Activated CD8-positive, alpha-beta memory T cell treated with anti-CD3 and anti-CD28 coated beads for 1 hour (primary cell): ENCODE data around the gene NXN.
"Not testable (repeated sequence)": the region's sequence is repeated elsewhere in the genome, so short reads cannot be mapped to it uniquely, and the experiment has no call there.

Experiments
- DNase-seq, 2 donors: peaks; one replicate each; pipeline ENCODE4 v3.0.0-alpha.2; 2020; ENCODE audit warnings: low read depth in 1 of 2; ENCODE audit errors: extremely low read depth in 1 of 2

The NXN gene

GRCh38 chr17:867896-868489 is 111.6 kb downstream of the NXN start:
- DNase-seq, result no peak

GRCh38 chr17:867238-867637 is 112.3 kb downstream of the NXN start:
- not testable (repeated sequence) for DNase-seq

- no peak for DNase-seq
These were observed 112.9 kb downstream of the NXN start for GRCh38 chr17:866568-867103.

GRCh38 chr17:864315-864714 is 115.3 kb downstream of the NXN start:
- no peak for DNase-seq

DNA sequence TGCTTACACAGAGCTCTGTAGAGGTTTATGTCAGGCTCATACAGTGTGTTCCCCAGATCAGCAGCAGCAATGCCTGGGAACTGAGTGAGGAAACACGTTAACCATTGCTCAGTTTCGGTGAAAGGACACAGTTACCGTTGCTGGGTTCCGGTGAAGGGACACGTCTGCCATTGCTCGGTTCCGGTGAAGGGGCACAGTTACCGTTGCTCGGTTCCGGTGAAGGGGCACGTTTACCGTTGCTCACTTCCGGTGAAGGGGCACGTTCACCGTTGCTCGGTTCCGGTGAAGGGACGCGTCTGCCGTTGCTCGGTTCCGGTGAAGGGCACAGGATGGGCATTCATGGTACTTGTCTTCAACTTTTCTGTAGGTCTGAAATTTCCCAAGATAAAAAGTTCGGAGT is 115.7 kb downstream of the NXN start:
- DNase-seq, result no peak

GRCh38 chr17:862582-862981 is 117.0 kb downstream of the NXN start:
- DNase-seq, result no peak

- DNase-seq, result no peak
These were observed 118.2 kb downstream of the NXN start for GRCh38 chr17:861364-861763.

DNA sequence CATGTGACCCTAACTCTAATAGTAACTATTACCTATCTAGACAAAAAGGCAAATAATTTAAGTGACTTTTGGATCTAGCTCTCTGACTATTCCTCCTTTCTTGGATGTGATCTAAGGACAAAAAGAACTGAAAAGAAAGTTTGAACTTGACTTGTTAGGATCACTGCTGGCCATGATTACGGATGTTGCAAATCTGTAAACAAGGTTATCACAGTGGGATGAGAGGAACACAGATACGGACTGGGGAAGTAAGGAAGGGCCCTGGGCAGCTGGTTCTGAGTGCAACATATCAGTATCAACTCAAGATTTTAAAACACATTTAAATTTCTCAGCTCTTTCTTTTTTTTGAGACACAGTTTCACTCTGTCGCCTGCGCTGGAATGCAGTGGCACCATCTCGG is 118.8 kb downstream of the NXN start:
- no peak for DNase-seq

DNA sequence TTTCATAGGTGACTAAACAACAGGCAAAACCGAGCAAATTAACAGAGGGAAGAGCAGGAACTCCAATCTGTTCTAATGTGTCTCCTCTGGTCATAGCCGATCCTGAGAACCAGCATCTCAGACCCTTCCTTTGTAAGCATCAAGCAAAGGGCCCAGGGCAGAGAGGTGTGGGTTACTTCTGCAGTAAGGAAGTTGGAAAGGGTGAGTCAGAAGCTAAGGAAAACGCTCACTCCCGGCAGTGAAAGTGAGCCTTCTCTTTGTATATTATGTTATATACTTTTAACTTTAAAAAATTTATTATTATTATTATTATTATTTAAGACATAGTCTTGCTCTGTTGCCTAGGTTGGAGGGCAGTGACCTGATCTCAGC is 119.8 kb downstream of the NXN start:
- DNase-seq, result no peak

DNA sequence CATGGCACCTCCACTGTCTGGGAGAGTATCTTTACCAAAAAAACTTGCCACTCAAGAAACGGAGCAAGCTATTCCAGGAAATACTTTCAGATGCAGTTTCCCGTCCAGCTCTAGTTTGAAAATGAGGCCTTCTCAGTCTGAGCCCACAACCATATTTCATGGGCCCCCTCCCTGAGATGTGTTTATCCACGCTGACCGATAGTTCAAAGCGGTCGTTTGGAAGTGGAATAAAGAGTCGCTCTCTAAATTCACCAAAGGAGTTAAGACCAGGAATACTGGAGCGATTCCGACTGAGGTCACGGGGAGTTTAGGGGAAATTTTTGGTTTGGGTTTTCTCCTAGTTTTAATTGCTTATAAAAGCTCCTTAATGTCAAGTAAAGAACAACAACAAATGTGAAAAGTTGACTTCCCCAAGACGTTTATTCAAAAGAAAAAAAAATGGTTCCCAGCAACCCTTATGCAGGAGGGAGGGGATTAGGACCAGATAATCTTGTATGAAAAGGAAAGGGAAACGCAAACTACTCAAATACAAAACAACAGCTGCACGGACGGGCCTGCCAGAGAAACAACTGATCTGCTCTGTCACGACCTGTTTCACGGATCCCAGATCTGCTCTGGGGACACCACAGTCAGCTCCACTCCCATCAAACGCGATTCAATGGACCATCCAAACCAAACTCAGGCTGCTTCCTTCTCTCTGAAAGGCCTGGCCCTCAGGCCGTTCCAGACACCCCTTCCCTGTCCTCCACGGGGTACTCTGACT is 120.3 kb downstream of the NXN start:
- no peak for DNase-seq

- no peak for DNase-seq
These were observed 123.4 kb downstream of the NXN start for GRCh38 chr17:856149-856548.

DNA sequence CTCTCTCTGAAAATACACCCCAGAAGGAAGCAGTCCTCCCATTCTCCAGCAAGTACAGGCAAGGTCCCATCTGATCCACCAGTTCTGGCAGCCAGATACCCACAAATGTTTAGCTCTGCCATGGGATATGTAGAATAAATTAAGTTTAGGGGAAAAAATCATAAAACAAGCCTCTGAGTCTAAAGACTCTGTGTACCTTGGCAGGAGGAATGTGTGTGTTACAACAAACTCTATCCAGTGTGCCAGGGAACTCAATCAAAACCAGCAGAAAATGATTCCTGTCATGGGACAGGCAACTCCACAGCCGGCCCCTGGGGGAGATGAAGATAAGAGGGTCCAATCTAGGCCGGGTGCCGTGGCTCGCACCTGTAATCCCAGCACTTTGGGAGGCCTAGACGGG is 124.0 kb downstream of the NXN start:
- DNase-seq, result no peak

- not testable (repeated sequence) for DNase-seq
These were observed 126.7 kb downstream of the NXN start for GRCh38 chr17:852850-853249.

DNA sequence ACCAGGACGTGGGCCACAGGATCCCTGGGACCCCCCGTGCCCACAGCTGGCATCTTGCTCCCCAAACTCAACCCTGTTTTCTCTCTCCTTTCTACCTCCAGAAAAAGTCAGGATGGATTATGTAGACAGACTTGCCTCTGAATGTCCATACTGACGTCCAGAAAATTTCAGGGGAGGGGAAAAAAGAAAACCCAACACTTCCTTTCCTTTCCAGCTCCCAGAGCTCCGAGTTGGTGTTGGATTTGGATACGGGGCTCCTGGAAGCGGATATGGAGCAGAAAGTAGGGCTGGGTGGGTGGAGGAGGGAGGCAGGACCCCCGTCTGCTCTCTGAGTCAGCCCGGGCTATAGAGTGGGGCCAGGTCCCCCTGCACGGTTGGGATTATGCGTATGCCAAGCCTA is 127.2 kb downstream of the NXN start:
- DNase-seq, result no peak

DNA sequence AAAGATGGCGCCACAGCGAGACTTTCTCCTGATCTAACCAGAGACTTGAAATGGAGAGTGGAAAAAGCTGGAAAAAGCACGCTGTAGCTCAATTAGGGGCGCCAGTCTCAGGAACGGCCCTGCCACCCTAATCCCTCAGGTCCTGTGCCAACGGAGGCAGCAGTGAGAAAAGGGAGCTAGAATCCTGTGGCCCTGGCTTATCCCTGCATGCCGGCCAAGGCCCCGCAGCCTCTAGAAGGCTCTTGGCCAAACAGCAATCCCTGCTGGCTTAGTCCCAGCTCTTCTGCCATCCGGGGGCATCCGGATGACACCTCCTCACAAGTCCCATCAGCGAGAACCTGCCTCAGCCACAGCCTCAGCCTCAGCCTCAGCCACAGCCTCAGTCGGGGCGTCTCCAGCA is 127.7 kb downstream of the NXN start:
- no peak for DNase-seq

GRCh38 chr17:850851-851763 is 128.5 kb downstream of the NXN start:
- no peak for DNase-seq

GRCh38 chr17:850086-850850 is 129.3 kb downstream of the NXN start:
- DNase-seq, result no peak

GRCh38 chr17:848402-848801 is 131.2 kb downstream of the NXN start:
- DNase-seq, result no peak

- no peak for DNase-seq
These were observed 132.4 kb downstream of the NXN start for GRCh38 chr17:846901-847843.

- DNase-seq, result no peak
These were observed 138.3 kb downstream of the NXN start for GRCh38 chr17:841313-841712.
